C4-2B (cell line): ENCODE data around the gene TFEB.

Experiments
- H3K27ac ChIP-seq: fragments of 450-650 bp; 2 replicates; pipeline ENCODE4 v1.5.1; 2017
- CTCF ChIP-seq: fragments of 450-650 bp; conservative IDR thresholded peaks from 2 replicates; pipeline ENCODE4 v1.5.1; 2017; ENCODE audit warnings: mild to moderate bottlenecking
- ZFX ChIP-seq: fragments of 450-650 bp; IDR thresholded peaks from 2 replicates; pipeline ENCODE4 v1.6.1; 2017

TFEB gene

GRCh38 chr6:41719436-41720261, 15.8 kb downstream of the TFEB start:
- peak overlapping the region; percentile 64 for H3K27ac ChIP-seq
- TF ChIP-seq ZFX (no peak), CTCF (no peak)

- TF ChIP-seq CTCF, result no peak
- no peak for TF ChIP-seq ZFX
- H3K27ac ChIP-seq, result peak overlapping the region; percentile 64; the same call in 1 of the 2 replicates
Observed at GRCh38 chr6:41718828-41719227, 16.6 kb downstream of the TFEB start.

DNA sequence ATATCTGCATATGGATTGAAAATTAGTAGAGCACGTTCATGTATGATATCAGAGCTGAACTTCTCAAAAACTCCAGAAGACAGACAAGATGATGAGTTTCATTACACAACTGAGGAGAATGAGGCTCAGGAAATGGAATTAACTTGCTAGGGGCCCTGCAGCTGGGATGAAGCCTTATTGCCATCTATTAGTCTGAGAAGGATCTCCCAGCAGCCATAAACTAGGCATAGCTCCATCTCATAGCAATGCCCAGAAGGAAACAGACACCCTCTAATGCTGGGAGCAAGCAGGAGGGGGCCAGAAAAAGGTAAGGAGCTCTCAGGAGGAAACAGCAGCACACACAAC, 18.0 kb downstream of the TFEB start:
- no peak overlapping the region for H3K27ac ChIP-seq
- no peak for TF ChIP-seq CTCF
- TF ChIP-seq ZFX, result no peak

- H3K27ac ChIP-seq, result peak overlapping the region; percentile 5; the same call in 1 of the 2 replicates
- TF ChIP-seq CTCF, result no peak
- no peak for TF ChIP-seq ZFX
Observed at GRCh38 chr6:41716516-41717391, 18.7 kb downstream of the TFEB start.

DNA sequence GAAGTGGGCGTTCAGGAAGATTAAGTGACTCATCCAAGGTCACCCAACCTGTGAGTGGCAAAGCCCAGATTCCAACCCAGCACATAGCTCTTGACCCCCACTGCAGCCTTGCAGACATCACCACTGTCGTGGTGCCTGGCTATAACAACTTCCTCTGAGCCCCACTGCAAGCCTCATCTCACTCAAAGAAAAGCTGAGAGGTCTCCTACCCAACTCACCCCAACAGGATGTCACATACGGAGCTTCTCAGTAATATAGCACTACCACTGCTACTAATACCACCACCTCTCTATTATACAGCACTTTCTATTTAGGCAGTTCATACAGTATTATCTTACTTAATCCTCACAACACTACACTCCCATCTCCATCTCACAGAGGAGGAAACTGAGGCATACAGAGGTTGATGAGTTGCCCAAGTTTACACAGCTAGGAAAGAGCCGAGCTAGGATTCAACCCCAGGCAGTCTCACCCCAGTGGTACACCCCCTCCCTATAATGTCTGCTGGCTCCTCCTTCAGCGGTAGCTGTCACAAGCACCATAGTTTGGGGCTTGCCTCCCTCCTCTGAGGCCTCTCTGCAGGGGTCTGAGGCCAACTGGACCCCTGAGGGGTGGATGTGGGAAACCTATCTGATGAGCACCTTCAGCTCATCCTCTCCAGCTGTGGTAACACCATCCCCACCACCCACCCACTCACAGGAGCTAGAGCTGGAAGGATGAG, 19.5 kb downstream of the TFEB start:
- H3K27ac ChIP-seq, result no peak overlapping the region; the same call in 1 of the 2 replicates
- TF ChIP-seq CTCF (no peak), ZFX (no peak)

DNA sequence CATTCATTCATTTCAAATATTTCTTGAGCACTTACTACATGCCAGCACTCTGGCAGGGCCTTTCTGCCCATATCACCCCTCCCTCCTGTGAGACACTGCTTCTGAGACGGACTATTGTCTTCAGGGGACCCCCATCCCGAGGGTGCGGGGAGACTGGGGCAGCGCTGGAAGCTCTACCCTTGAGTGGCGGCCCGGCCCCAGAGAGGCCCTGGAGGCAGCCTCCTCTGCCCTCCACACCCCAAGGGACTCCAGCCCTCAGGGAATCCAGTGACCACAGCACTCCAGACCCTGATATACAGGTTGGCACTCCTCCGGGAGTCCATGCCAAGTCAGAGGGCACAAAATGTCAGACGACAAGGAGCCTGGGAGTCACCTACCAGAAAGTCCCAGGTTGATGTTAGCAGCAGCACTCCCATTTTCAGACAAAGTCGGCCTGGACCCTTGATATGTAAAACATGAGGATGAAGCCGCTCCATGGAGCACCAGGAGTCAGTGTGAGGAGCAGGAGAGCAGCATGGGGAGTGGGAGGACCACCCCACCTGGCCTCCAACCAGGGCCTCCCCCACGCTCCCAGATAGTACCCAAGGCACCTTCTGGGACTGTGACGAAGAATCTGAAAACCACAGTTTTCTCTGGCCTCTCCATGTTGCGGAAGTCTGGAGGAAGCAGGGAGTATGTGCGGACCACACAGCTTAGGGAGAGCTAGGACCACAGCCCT, 20.7 kb downstream of the TFEB start:
- H3K27ac ChIP-seq, result no peak overlapping the region; the same call in 1 of the 2 replicates
- no peak for TF ChIP-seq ZFX
- no peak for TF ChIP-seq CTCF
